HepG2 (cell line): Measurements from ENCODE around the gene DSC2. TPM values are rescaled to one million over a fixed set of nuclear protein-coding genes. Genes with fewer than 3 reads are reported as not detected.

Experiments used
- ATAC-seq: fragments of 200-7000 bp; cut with Tn5 transposase; 3 replicates; pipeline ENCODE4 v1.9.1; 2020; ENCODE audit warnings: mild to moderate bottlenecking, moderate library complexity
- BruUV-seq: library from RNA; stranded (reverse); fragments of 400-500 nt; replicated peaks from 2 replicates; lab custom pipeline; 2021; lab: Mats Ljungman, UMichigan
- CTCF ChIA-PET: fragments of 300-600 bp; formaldehyde crosslinking; extraction: SDS; loops from one replicate; lab custom pipeline; 2021; ENCODE audit warnings: low total read pairs, inconsistent platforms, low intra/inter-chr PET ratio; lab: Yijun Ruan, JAX
- POLR2A ChIA-PET: fragments of 350-600 bp; sonication (Branson Sonifier 250); formaldehyde crosslinking; loops from one replicate; lab custom pipeline; 2020; ENCODE audit warnings: antibody characterized with exemption, inconsistent platforms; lab: Yijun Ruan, JAX
- DNase-seq: peaks from one replicate; pipeline ENCODE4 v3.0.0-alpha.2; 2015; ENCODE audit warnings: low spot score
- FAIRE-seq: peaks from 3 replicates; lab custom pipeline; 2011; peaks lifted over from hg19 to GRCh38; lab: Jason Lieb, UNC
- H2AFZ ChIP-seq: one replicate; pipeline ENCODE4 v1.6.1; 2011; ENCODE audit warnings: low read length, inconsistent platforms
- H3K27ac ChIP-seq: fragments of 300-600 bp; 3 replicates; pipeline ENCODE4 v1.8.0; 2011; ENCODE audit warnings: mixed run types, mild to moderate bottlenecking, mixed read lengths, low read length, inconsistent platforms; ENCODE audit not compliant: insufficient read depth; ENCODE audit errors: extremely low read length
- H3K27me3 ChIP-seq, 2 experiments: fragments of 200-600 bp in 1 of 2; 2 replicates in 1 of 2; 3 replicates in 1 of 2; pipeline versions ENCODE4 v1.6.0 to v1.8.0; 2011; ENCODE audit warnings: low read length in 2 of 2, mild to moderate bottlenecking in 2 of 2, moderate library complexity in 2 of 2, inconsistent platforms in 1 of 2; ENCODE audit not compliant: insufficient read depth in 2 of 2, control insufficient read depth in 1 of 2
- H3K36me3 ChIP-seq, 2 experiments: fragments of 200-600 bp in 1 of 2; replicated peaks in 1 of 2; 2 replicates in 1 of 2; 3 replicates in 1 of 2; pipeline versions ENCODE4 v1.5.1 to v1.8.0; 2011; ENCODE audit warnings: low read length in 2 of 2, inconsistent platforms in 1 of 2; ENCODE audit not compliant: insufficient read depth in 2 of 2, control insufficient read depth in 1 of 2
- H3K4me1 ChIP-seq: 2 replicates; pipeline ENCODE4 v1.5.1; 2012; ENCODE audit warnings: low read length, inconsistent platforms; ENCODE audit not compliant: insufficient read depth
- H3K4me2 ChIP-seq: 2 replicates; pipeline ENCODE4 v1.6.0; 2011; ENCODE audit warnings: low read depth, low read length, inconsistent platforms
- H3K4me3 ChIP-seq, 3 experiments: fragments of 200-600 bp in 1 of 3; sonication (generic), shearing (Covaris generic) in 1 of 3; replicated peaks in 1 of 3; 2 replicates each; pipeline ENCODE4 v1.5.1; 2011 to 2016; ENCODE audit warnings: low read length in 3 of 3, inconsistent platforms in 2 of 3, low read depth in 2 of 3, mild to moderate bottlenecking in 2 of 3, control low read depth in 1 of 3, mixed read lengths in 1 of 3; ENCODE audit not compliant: insufficient read depth in 1 of 3
- H3K79me2 ChIP-seq: one replicate; pipeline ENCODE4 v1.6.1; 2011; ENCODE audit warnings: low read length, inconsistent platforms; ENCODE audit not compliant: insufficient read depth
- H3K9ac ChIP-seq: 2 replicates; pipeline ENCODE4 v1.6.0; 2011; ENCODE audit warnings: mild to moderate bottlenecking, low read depth, low read length, inconsistent platforms; ENCODE audit not compliant: insufficient read depth
- H3K9me3 ChIP-seq: 2 replicates; pipeline ENCODE4 v1.5.1; 2012; ENCODE audit warnings: mild to moderate bottlenecking, low read length
- H4K20me1 ChIP-seq: 2 replicates; pipeline ENCODE4 v1.6.0; 2011; ENCODE audit warnings: inconsistent platforms, mild to moderate bottlenecking, low read length, moderate library complexity; ENCODE audit not compliant: insufficient read depth
- ATF7 ChIP-seq, 2 experiments: fragments of 450-650 bp in 1 of 2; sonication (generic) in 1 of 2; formaldehyde crosslinking in 1 of 2; IDR thresholded peaks; 2 replicates each; pipeline versions ENCODE4 v1.4.0 to v1.6.1; 2016 to 2020; ENCODE audit warnings: antibody characterized with exemption in 1 of 2, mild to moderate bottlenecking in 1 of 2, missing genetic modification reagents in 1 of 2
- DR1 ChIP-seq: sonication (generic); formaldehyde crosslinking; IDR thresholded peaks from 2 replicates; pipeline ENCODE4 v1.8.0; 2021; ENCODE audit warnings: mild to moderate bottlenecking, missing genetic modification reagents, inconsistent platforms
- PRDM15 ChIP-seq: sonication (generic); formaldehyde crosslinking; IDR thresholded peaks from 2 replicates; pipeline ENCODE4 v1.4.0; 2020; ENCODE audit warnings: missing genetic modification reagents
- ZNF274 ChIP-seq: sonication (generic); formaldehyde crosslinking; IDR thresholded peaks from 2 replicates; pipeline ENCODE4 v1.5.1; 2020; ENCODE audit warnings: mild to moderate bottlenecking, missing genetic modification reagents
- ZNF333 ChIP-seq: sonication (generic); formaldehyde crosslinking; IDR thresholded peaks from 2 replicates; pipeline ENCODE4 v1.4.0; 2020; ENCODE audit warnings: mild to moderate bottlenecking, missing genetic modification reagents, borderline replicate concordance
- ZNF33B ChIP-seq: sonication (generic); formaldehyde crosslinking; IDR thresholded peaks from 2 replicates; pipeline ENCODE4 v1.5.1; 2020; ENCODE audit warnings: mild to moderate bottlenecking, missing genetic modification reagents
- ZNF367 ChIP-seq: sonication (generic); formaldehyde crosslinking; IDR thresholded peaks from 2 replicates; pipeline ENCODE4 v1.4.0; 2020; ENCODE audit warnings: missing genetic modification reagents, borderline replicate concordance
- ZNF468 ChIP-seq: sonication (generic); formaldehyde crosslinking; IDR thresholded peaks from 2 replicates; pipeline ENCODE4 v1.8.0; 2022; ENCODE audit warnings: mild to moderate bottlenecking, moderate library complexity, missing genetic modification reagents
- ZNF567 ChIP-seq: sonication (generic); formaldehyde crosslinking; IDR thresholded peaks from 2 replicates; pipeline ENCODE4 v1.8.1; 2023; ENCODE audit warnings: mild to moderate bottlenecking, missing genetic modification reagents, borderline replicate concordance
- ZNF572 ChIP-seq: sonication (generic); formaldehyde crosslinking; IDR thresholded peaks from 2 replicates; pipeline ENCODE4 v1.5.1; 2020; ENCODE audit warnings: mild to moderate bottlenecking, missing genetic modification reagents
- ZSCAN29 ChIP-seq: sonication (generic); formaldehyde crosslinking; conservative IDR thresholded peaks from 2 replicates; pipeline ENCODE4 v1.4.0; 2020; ENCODE audit warnings: mild to moderate bottlenecking, missing genetic modification reagents
- WGBS: methylation state at CpG from one replicate; pipeline ENCODE4 v1.1.6; 2017; ENCODE audit warnings: low lambda C conversion rate; 5-methylcytosine and 5-hydroxymethylcytosine counted together
- in situ Hi-C: cut with HindIII; loops from 2 replicates; pipeline ENCODE4 v1.10.0; 2017; ENCODE audit warnings: low pct_unique_long_range_greater_than_20kb; ENCODE audit not compliant: extremely low pct_ligation_motif_present
- intact Hi-C: fragments of 100-400 bp; cut with micrococcal nuclease; formaldehyde crosslinking; loops from one replicate; pipeline ENCODE4 v1.10.0; 2022; ENCODE audit not compliant: unreplicated experiment
- polyA plus RNA-seq, 8 experiments: library from polyadenylated mRNA; depleted of rRNA in 3 of 8; stranded (reverse) in 7 of 8; unstranded in 1 of 8; fragments of >200 nt; fragmentation: Illumina TruSeq in 4 of 8; extraction: Trizol in 4 of 8; gene quantifications; 2 replicates each; pipeline versions ENCODE4 v1.2.1 to v1.2.3, GENCODE V29; 2011 to 2016; ENCODE audit warnings: low read depth in 4 of 8, missing spikeins in 1 of 8, mixed read lengths in 1 of 8; ENCODE audit not compliant: insufficient read depth in 1 of 8
- total RNA-seq, 5 experiments: library from RNA; depleted of rRNA; stranded (reverse); fragments of >200 nt; fragmentation: Illumina TruSeq; extraction: Trizol; gene quantifications; 2 replicates each; pipeline ENCODE4 v1.2.3, GENCODE V29; 2016; ENCODE audit warnings: low read depth in 1 of 5

The DSC2 gene
- total and polyA plus RNA-seq, 2 of the 13 experiments (the other 11 are each of a cell fraction or from before 2014, with no cell fraction given): 7.2 to 24.9 TPM

- BruUV-seq: no TSS peak
- ChIA-PET CTCF (no interaction called here), POLR2A (interaction anchor here (4.9 kb wide), 1 partner anchor 140 kb away, joined by 50 read pairs; no protein-coding TSS in a partner anchor)
- H3K36me3 ChIP-seq: no peaks in the 10 kb centered on the region
- H3K79me2 ChIP-seq: peaks cover 26% of the 10 kb centered on the region
- H3K9me3 ChIP-seq: no peaks in the 10 kb centered on the region
- in situ Hi-C loops (loop anchor here (5.0 kb wide), 1 partner anchor 139 kb away; no protein-coding TSS in a partner anchor), intact Hi-C loops (loop anchor here (5.0 to 10.0 kb wide), 3 partner anchors 59 to 409 kb away; partner anchors contain the start of genes DSC3 and DSG2)
- ATAC-seq (no peak), DNase-seq (no peak)
- peaks cover 29% of the 10 kb centered on the region for H3K4me1 ChIP-seq
- no peak overlapping the region for H3K9ac ChIP-seq
- no peaks in the 10 kb centered on the region; a peak in 1 of 5 replicates for H3K27me3 ChIP-seq
- WGBS: 95% methylated on average over 3 of the region's 3 CpGs
- H4K20me1 ChIP-seq: no peaks in the 10 kb centered on the region
- no peak for TF ChIP-seq ZNF333 (CRISPR knock-in tag)
- TF ChIP-seq ATF7 (IDR thresholded peaks at IDR 0.05): peak; percentile 86
- TF ChIP-seq ATF7 (CRISPR knock-in tag; IDR thresholded peaks at IDR 0.05): no peak
- TF ChIP-seq, all 625 proteins: peak for 1
- Histone ChIP-seq H3K27ac (no peak overlapping the region), H2AFZ (no peak overlapping the region), H3K4me3 (no peak overlapping the region), H3K4me2 (no peak overlapping the region)
- FAIRE-seq: no peak
Measured at GRCh38 chr18:31103423-31103822, 1.2 kb upstream of the DSC2 start.

DNA sequence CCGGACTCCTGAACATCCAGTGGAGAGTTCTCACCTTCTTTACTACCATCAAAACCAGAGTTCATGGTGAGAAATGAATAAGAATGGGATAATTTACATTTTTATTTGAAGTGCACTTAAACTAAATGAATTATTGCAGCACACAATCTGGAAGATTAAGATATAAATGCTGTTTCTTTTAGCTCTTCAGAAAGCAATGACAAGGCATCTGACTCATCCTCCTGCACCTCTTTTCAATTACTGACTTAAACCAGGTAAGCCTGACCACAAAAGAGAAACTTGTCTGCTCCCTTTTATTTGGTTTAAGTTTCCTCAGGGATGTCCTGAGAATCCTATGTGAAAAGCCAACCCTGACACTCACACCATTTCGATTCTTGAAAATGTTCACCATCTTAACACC, 720 bp upstream of the DSC2 start:
- TSS peak; percentile 51 for BruUV-seq
- ATAC-seq: no peak
- in situ Hi-C loops (loop anchor here (5.0 kb wide), 1 partner anchor 139 kb away; no protein-coding TSS in a partner anchor), intact Hi-C loops (loop anchor here (5.0 to 10.0 kb wide), 3 partner anchors 58 to 409 kb away; partner anchors contain the start of genes DSC3 and DSG2)
- Histone ChIP-seq H3K4me2 (peak overlapping the region; percentile 76), H3K4me3 (peak overlapping the region in 2 of 3 experiments; percentile 90; a peak in 2 of 6 replicates), H2AFZ (no peak overlapping the region), H3K4me1 (peaks cover 31% of the 10 kb centered on the region), H3K27me3 (no peaks in the 10 kb centered on the region; a peak in 1 of 5 replicates), H3K9ac (peak overlapping the region; percentile 90; the same call in 1 of the 2 replicates), H3K79me2 (peaks cover 31% of the 10 kb centered on the region), H3K9me3 (no peaks in the 10 kb centered on the region), H4K20me1 (no peaks in the 10 kb centered on the region), H3K36me3 (no peaks in the 10 kb centered on the region), H3K27ac (no peak overlapping the region)
- WGBS: 94% methylated on average over 2 of the region's 2 CpGs
- no peak for FAIRE-seq
- POLR2A ChIA-PET: interaction anchor here (1.1 to 4.9 kb wide), 3 partner anchors 130 to 410 kb away, joined by 4 to 50 read pairs (median 12); no protein-coding TSS in a partner anchor
- TF ChIP-seq ZNF274 (CRISPR knock-in tag) (no peak), ZNF567 (CRISPR knock-in tag) (no peak), ZNF33B (CRISPR knock-in tag) (no peak), PRDM15 (CRISPR knock-in tag) (no peak), ZNF468 (CRISPR knock-in tag) (no peak), DR1 (no peak), ZNF367 (CRISPR knock-in tag) (no peak), ZSCAN29 (no peak), ZNF572 (no peak)
- DNase-seq: no peak
- CTCF ChIA-PET: no interaction called here
